ENCODE results near the gene PDE8B. TPM values are rescaled to one million over a fixed set of nuclear protein-coding genes. Genes with fewer than 3 reads are reported as not detected.
A peak's percentile ranks its signal among the peaks of the same experiment; 100 is the strongest.

The PDE8B gene
- total RNA-seq, 2 experiments from 2014 or later, result 0.05 TPM; not detected in 1

GRCh38 chr5:77202145-77202544, 8.3 kb upstream of the PDE8B start:
- Mint-ChIP-seq H3K36me3 (ENCODE audit: low read depth) (no peaks in the 10 kb centered on the region), H3K27ac (no peak overlapping the region), H3K27me3 (peaks cover 30% of the 10 kb centered on the region), H3K9me3 (peaks cover 2% of the 10 kb centered on the region), H3K4me3 (no peak overlapping the region), H3K4me1 (no peaks in the 10 kb centered on the region)
- no peak for DNase-seq
- ChIA-PET CTCF (no interaction called here), POLR2A (no interaction called here)

- ChIA-PET POLR2A (no interaction called here), CTCF (no interaction called here)
- peaks cover 4% of the 10 kb centered on the region for H3K36me3 Mint-ChIP-seq (ENCODE audit: low read depth)
- H3K4me3 Mint-ChIP-seq, result no peak overlapping the region
- peaks cover 36% of the 10 kb centered on the region for H3K27me3 Mint-ChIP-seq
- no peak for DNase-seq
- H3K27ac Mint-ChIP-seq, result no peak overlapping the region
- H3K4me1 Mint-ChIP-seq, result peaks cover 6% of the 10 kb centered on the region
- H3K9me3 Mint-ChIP-seq, result no peaks in the 10 kb centered on the region
Measured at GRCh38 chr5:77204967-77205366, 5.5 kb upstream of the PDE8B start.

- peaks cover 11% of the 10 kb centered on the region for H3K4me1 Mint-ChIP-seq
- ChIA-PET CTCF (interaction anchor here (0.8 to 1.8 kb wide), 3 partner anchors 15 to 63 kb away, joined by 3 to 4 read pairs (median 4); no protein-coding TSS in a partner anchor), POLR2A (no interaction called here)
- peaks cover 59% of the 10 kb centered on the region for H3K27me3 Mint-ChIP-seq
- H3K27ac Mint-ChIP-seq, result no peak overlapping the region
- H3K9me3 Mint-ChIP-seq, result no peaks in the 10 kb centered on the region
- DNase-seq, result no peak
- H3K4me3 Mint-ChIP-seq, result no peak overlapping the region
- H3K36me3 Mint-ChIP-seq (ENCODE audit: low read depth), result peaks cover 5% of the 10 kb centered on the region
Measured at GRCh38 chr5:77208507-77209163, 1.8 kb upstream of the PDE8B start.

GRCh38 chr5:77209495-77210090, 887 bp upstream of the PDE8B start:
- Mint-ChIP-seq H3K27me3 (peaks cover 66% of the 10 kb centered on the region), H3K9me3 (no peaks in the 10 kb centered on the region), H3K27ac (no peak overlapping the region), H3K4me1 (peaks cover 11% of the 10 kb centered on the region), H3K36me3 (ENCODE audit: low read depth) (peaks cover 5% of the 10 kb centered on the region), H3K4me3 (peak overlapping the region; percentile 76)
- no peak for DNase-seq
- ChIA-PET POLR2A (no interaction called here), CTCF (interaction anchor here (0.6 to 0.8 kb wide), 2 partner anchors 27 to 30 kb away, joined by 3 read pairs; no protein-coding TSS in a partner anchor)

- Mint-ChIP-seq H3K27ac (no peak overlapping the region), H3K4me3 (peak overlapping the region; percentile 38), H3K27me3 (peaks cover 71% of the 10 kb centered on the region), H3K36me3 (ENCODE audit: low read depth) (peaks cover 5% of the 10 kb centered on the region), H3K9me3 (no peaks in the 10 kb centered on the region), H3K4me1 (peaks cover 11% of the 10 kb centered on the region)
- ChIA-PET POLR2A (no interaction called here), CTCF (no interaction called here)
- DNase-seq, result no peak
Measured at GRCh38 chr5:77210964-77211690, 647 bp downstream of the PDE8B start.

GRCh38 chr5:77211691-77212047, 1.2 kb downstream of the PDE8B start:
- Mint-ChIP-seq H3K36me3 (ENCODE audit: low read depth) (peaks cover 5% of the 10 kb centered on the region), H3K4me1 (peaks cover 11% of the 10 kb centered on the region)

GRCh38 chr5:77213601-77214000, 3.1 kb downstream of the PDE8B start:
- Mint-ChIP-seq H3K9me3 (no peaks in the 10 kb centered on the region), H3K36me3 (ENCODE audit: low read depth) (peaks cover 5% of the 10 kb centered on the region), H3K4me1 (peaks cover 11% of the 10 kb centered on the region), H3K27ac (no peak overlapping the region), H3K27me3 (peaks cover 70% of the 10 kb centered on the region), H3K4me3 (no peak overlapping the region)
- ChIA-PET POLR2A (no interaction called here), CTCF (interaction anchor here (1.8 kb wide), 1 partner anchor 70 kb away, joined by 4 read pairs; no protein-coding TSS in a partner anchor)
- no peak for DNase-seq

More at GRCh38 chr5:77211691-77212047, 1.2 kb downstream of the PDE8B start:
- Mint-ChIP-seq H3K27ac (no peak overlapping the region), H3K27me3 (peaks cover 72% of the 10 kb centered on the region), H3K9me3 (no peaks in the 10 kb centered on the region), H3K4me3 (peak overlapping the region; percentile 38)
- ChIA-PET POLR2A (no interaction called here), CTCF (no interaction called here)
- no peak for DNase-seq

GRCh38 chr5:77214151-77214550, 3.7 kb downstream of the PDE8B start:
- ChIA-PET POLR2A (no interaction called here), CTCF (no interaction called here)
- Mint-ChIP-seq H3K4me1 (peaks cover 11% of the 10 kb centered on the region), H3K9me3 (no peaks in the 10 kb centered on the region), H3K27ac (no peak overlapping the region), H3K27me3 (peaks cover 66% of the 10 kb centered on the region), H3K4me3 (no peak overlapping the region), H3K36me3 (ENCODE audit: low read depth) (peaks cover 5% of the 10 kb centered on the region)
- DNase-seq, result no peak

GRCh38 chr5:77218263-77218662, 7.8 kb downstream of the PDE8B start:
- POLR2A ChIA-PET, result no interaction called here
- no peaks in the 10 kb centered on the region for H3K9me3 Mint-ChIP-seq
- DNase-seq, result no peak
- H3K27ac Mint-ChIP-seq, result no peak overlapping the region
- CTCF ChIA-PET, result interaction anchor here (0.9 kb wide), 1 partner anchor 15 kb away, joined by 4 read pairs; no protein-coding TSS in a partner anchor
- H3K36me3 Mint-ChIP-seq (ENCODE audit: low read depth), result no peaks in the 10 kb centered on the region
- no peaks in the 10 kb centered on the region for H3K4me1 Mint-ChIP-seq
- H3K27me3 Mint-ChIP-seq, result peaks cover 45% of the 10 kb centered on the region
- no peak overlapping the region for H3K4me3 Mint-ChIP-seq

GRCh38 chr5:77221115-77221514, 10.6 kb downstream of the PDE8B start:
- no peaks in the 10 kb centered on the region for H3K9me3 Mint-ChIP-seq
- no peak overlapping the region for H3K4me3 Mint-ChIP-seq
- no peaks in the 10 kb centered on the region for H3K36me3 Mint-ChIP-seq (ENCODE audit: low read depth)
- no peaks in the 10 kb centered on the region for H3K4me1 Mint-ChIP-seq
- ChIA-PET CTCF (interaction anchor here (1.0 kb wide), 1 partner anchor 76 kb away, joined by 3 read pairs; no protein-coding TSS in a partner anchor), POLR2A (no interaction called here)
- H3K27me3 Mint-ChIP-seq, result peaks cover 35% of the 10 kb centered on the region
- H3K27ac Mint-ChIP-seq, result no peak overlapping the region
- no peak for DNase-seq

GRCh38 chr5:77222722-77223121, 12.2 kb downstream of the PDE8B start:
- POLR2A ChIA-PET, result no interaction called here
- Mint-ChIP-seq H3K4me1 (no peaks in the 10 kb centered on the region), H3K27me3 (peaks cover 27% of the 10 kb centered on the region), H3K27ac (no peak overlapping the region), H3K9me3 (no peaks in the 10 kb centered on the region), H3K36me3 (ENCODE audit: low read depth) (no peaks in the 10 kb centered on the region), H3K4me3 (no peak overlapping the region)
- no peak for DNase-seq
- CTCF ChIA-PET, result no interaction called here

- no peak for DNase-seq
- H3K4me1 Mint-ChIP-seq, result no peaks in the 10 kb centered on the region
- H3K9me3 Mint-ChIP-seq, result no peaks in the 10 kb centered on the region
- no peak overlapping the region for H3K4me3 Mint-ChIP-seq
- POLR2A ChIA-PET, result no interaction called here
- no peaks in the 10 kb centered on the region for H3K36me3 Mint-ChIP-seq (ENCODE audit: low read depth)
- CTCF ChIA-PET, result interaction anchor here (1.2 kb wide), 1 partner anchor 16 kb away, joined by 4 read pairs; no protein-coding TSS in a partner anchor
- no peak overlapping the region for H3K27ac Mint-ChIP-seq
- H3K27me3 Mint-ChIP-seq, result peaks cover 23% of the 10 kb centered on the region
Measured at GRCh38 chr5:77223653-77224052, 13.2 kb downstream of the PDE8B start.

GRCh38 chr5:77224672-77225355, 14.3 kb downstream of the PDE8B start:
- POLR2A ChIA-PET, result no interaction called here
- Mint-ChIP-seq H3K27me3 (peaks cover 25% of the 10 kb centered on the region), H3K27ac (no peak overlapping the region), H3K4me3 (no peak overlapping the region), H3K9me3 (peaks cover 4% of the 10 kb centered on the region), H3K36me3 (ENCODE audit: low read depth) (no peaks in the 10 kb centered on the region), H3K4me1 (no peaks in the 10 kb centered on the region)
- CTCF ChIA-PET, result no interaction called here
- no peak for DNase-seq

Data from activated CD4-positive, alpha-beta memory T cell treated with anti-CD3 and anti-CD28 coated beads, Interleukin-2, amount 10 ng/mL, durations not matched to agents 7 days and 5 days (primary cell).